Activated effector memory CD4-positive, alpha-beta T cell treated with anti-CD3 and anti-CD28 coated beads, Interleukin-2, amount 50 U/mL, for 16 hours (primary cell): ENCODE results near the gene CCDC63.
"Not testable (repeated sequence)": the region's sequence is repeated elsewhere in the genome, so short reads cannot be mapped to it uniquely, and the experiment has no call there.

ENCODE experiments used
- DNase-seq: peaks from one replicate; pipeline ENCODE4 v3.0.0-alpha.2; 2020

The CCDC63 gene

GRCh38 chr12:110923692-110924334 is 77.0 kb downstream of the CCDC63 start:
- no peak for DNase-seq

GRCh38 chr12:110927546-110927945 is 80.8 kb downstream of the CCDC63 start:
- no peak for DNase-seq

GRCh38 chr12:110928700-110929099 is 81.9 kb downstream of the CCDC63 start:
- DNase-seq: no peak

GRCh38 chr12:110929818-110930217 is 83.0 kb downstream of the CCDC63 start:
- no peak for DNase-seq

- DNase-seq: no peak
Measured at GRCh38 chr12:110930348-110931314, 83.8 kb downstream of the CCDC63 start.

GRCh38 chr12:110931315-110931728 is 84.5 kb downstream of the CCDC63 start:
- no peak for DNase-seq

GRCh38 chr12:110932046-110932445 is 85.3 kb downstream of the CCDC63 start:
- no peak for DNase-seq

GRCh38 chr12:110933326-110933974 is 86.7 kb downstream of the CCDC63 start:
- no peak for DNase-seq

GRCh38 chr12:110934093-110934852 is 87.5 kb downstream of the CCDC63 start:
- no peak for DNase-seq

GRCh38 chr12:110935588-110935987 is 88.8 kb downstream of the CCDC63 start:
- no peak for DNase-seq

GRCh38 chr12:110936367-110937103 is 89.7 kb downstream of the CCDC63 start:
- DNase-seq: no peak

- DNase-seq: peak; percentile 84
Measured at GRCh38 chr12:110937104-110937641, 90.4 kb downstream of the CCDC63 start.

GRCh38 chr12:110940296-110940695 is 93.5 kb downstream of the CCDC63 start:
- no peak for DNase-seq

- DNase-seq: no peak
Measured at GRCh38 chr12:110940933-110941332, 94.1 kb downstream of the CCDC63 start.

- DNase-seq: no peak
Measured at GRCh38 chr12:110941391-110941790, 94.6 kb downstream of the CCDC63 start.

- DNase-seq: no peak
Measured at GRCh38 chr12:110943373-110943772, 96.6 kb downstream of the CCDC63 start.

GRCh38 chr12:110948041-110948440 is 101.3 kb downstream of the CCDC63 start:
- no peak for DNase-seq

GRCh38 chr12:110950466-110950865 is 103.7 kb downstream of the CCDC63 start:
- DNase-seq: not testable (repeated sequence)

GRCh38 chr12:110950867-110951266 is 104.1 kb downstream of the CCDC63 start:
- not testable (repeated sequence) for DNase-seq
